RWPE2 (cell line): ENCODE measurements around the gene UNC93B1.
A peak's percentile ranks its signal among the peaks of the same experiment; 100 is the strongest.

Source experiments
- ATAC-seq: fragments of 200-7000 bp; cut with Tn5 transposase; 3 replicates; pipeline ENCODE4 v1.9.1; 2021; ENCODE audit warnings: low read depth
- DNase-seq: peaks from one replicate; pipeline ENCODE4 v3.0.0-alpha.2; 2020; ENCODE audit warnings: low spot score
- H3K27ac ChIP-seq: fragments of 450-650 bp; 2 replicates; pipeline ENCODE4 v1.5.1; 2017; ENCODE audit warnings: mild to moderate bottlenecking; ENCODE audit not compliant: poor library complexity, severe bottlenecking
- H3K27me3 ChIP-seq: fragments of 250-450 bp; sonication (Bioruptor Pico); 2 replicates; pipeline ENCODE4 v1.5.1; 2021; ENCODE audit warnings: mild to moderate bottlenecking, moderate library complexity; ENCODE audit not compliant: insufficient read depth, poor library complexity, severe bottlenecking
- H3K36me3 ChIP-seq: fragments of 250-450 bp; sonication (Bioruptor Pico); 2 replicates; pipeline ENCODE4 v1.5.1; 2020; ENCODE audit warnings: low read depth, mild to moderate bottlenecking, moderate library complexity
- H3K4me1 ChIP-seq: fragments of 250-450 bp; sonication (Bioruptor Pico); 2 replicates; pipeline ENCODE4 v1.5.1; 2021; ENCODE audit warnings: mild to moderate bottlenecking, moderate library complexity; ENCODE audit not compliant: insufficient read depth, poor library complexity, severe bottlenecking
- H3K4me3 ChIP-seq: fragments of 250-450 bp; sonication (Bioruptor Pico); 2 replicates; pipeline ENCODE4 v1.5.1; 2021; ENCODE audit warnings: mild to moderate bottlenecking, moderate library complexity; ENCODE audit not compliant: severe bottlenecking
- H3K9me3 ChIP-seq: fragments of 250-450 bp; sonication (Bioruptor Pico); 2 replicates; pipeline ENCODE4 v1.5.1; 2021; ENCODE audit warnings: mild to moderate bottlenecking, moderate library complexity; ENCODE audit not compliant: severe bottlenecking
- CTCF ChIP-seq: fragments of 450-650 bp; IDR thresholded peaks from one replicate; pipeline ENCODE4 v1.5.1; 2017; ENCODE audit warnings: mild to moderate bottlenecking, moderate library complexity; ENCODE audit not compliant: poor library complexity, severe bottlenecking

UNC93B1 gene

GRCh38 chr11:68039526-68040086 is 35.7 kb upstream of the UNC93B1 start:
- ATAC-seq (peak; percentile 21; the same call in 2 of the 3 replicates), DNase-seq (no peak)
- Histone ChIP-seq H3K36me3 (0 out of 2 replicates have a peak, but pooled peaks cover 7% of the 10 kb centered on the region), H3K4me1 (peaks cover 4% of the 10 kb centered on the region), H3K27me3 (no peaks in the 10 kb centered on the region), H3K27ac (peak overlapping the region; percentile 67), H3K4me3 (peak overlapping the region; percentile 48), H3K9me3 (no peaks in the 10 kb centered on the region)
- TF ChIP-seq CTCF: no peak

- H3K36me3 ChIP-seq: peaks cover 12% of the 10 kb centered on the region
- H3K4me3 ChIP-seq: peak within 1 kb of the TSS; percentile 48
- H3K9me3 ChIP-seq: no peaks in the 10 kb centered on the region
- DNase-seq (no peak), ATAC-seq (peak; percentile 75)
- H3K27me3 ChIP-seq: no peaks in the 10 kb centered on the region
- no peak for TF ChIP-seq CTCF
- peak within 1 kb of the TSS; percentile 67 for H3K27ac ChIP-seq
- peaks cover 4% of the 10 kb centered on the region for H3K4me1 ChIP-seq
Measured at GRCh38 chr11:68038718-68039525, 35.0 kb upstream of the UNC93B1 start, which contains the start of gene TCIRG1. Gene TCIRG1 (plus strand): TSS chr11:68039025. CDS start chr11:68041272, 2,247 bp downstream.

- Histone ChIP-seq H3K36me3 (peaks cover 19% of the 10 kb centered on the region), H3K9me3 (no peaks in the 10 kb centered on the region), H3K4me1 (peaks cover 4% of the 10 kb centered on the region), H3K27me3 (no peaks in the 10 kb centered on the region), H3K27ac (peak overlapping the region; percentile 67), H3K4me3 (peak overlapping the region; percentile 48)
- TF ChIP-seq CTCF: no peak
- DNase-seq (no peak), ATAC-seq (peak; percentile 3; the same call in 2 of the 3 replicates)
Measured at GRCh38 chr11:68038226-68038717, 34.4 kb upstream of the UNC93B1 start.

- Histone ChIP-seq H3K36me3 (peaks cover 19% of the 10 kb centered on the region), H3K27ac (peak overlapping the region; percentile 67), H3K9me3 (no peaks in the 10 kb centered on the region), H3K4me1 (peaks cover 4% of the 10 kb centered on the region), H3K4me3 (no peak overlapping the region), H3K27me3 (no peaks in the 10 kb centered on the region)
- TF ChIP-seq CTCF: no peak
- no peak for ATAC-seq
- no peak for DNase-seq
Measured at GRCh38 chr11:68037411-68038225, 33.7 kb upstream of the UNC93B1 start.
